ENCODE results near the gene WDR48.

The WDR48 gene

GRCh38 chr3:39103791-39104552 is 52.2 kb downstream of the WDR48 start:
- no peak for DNase-seq

DNA sequence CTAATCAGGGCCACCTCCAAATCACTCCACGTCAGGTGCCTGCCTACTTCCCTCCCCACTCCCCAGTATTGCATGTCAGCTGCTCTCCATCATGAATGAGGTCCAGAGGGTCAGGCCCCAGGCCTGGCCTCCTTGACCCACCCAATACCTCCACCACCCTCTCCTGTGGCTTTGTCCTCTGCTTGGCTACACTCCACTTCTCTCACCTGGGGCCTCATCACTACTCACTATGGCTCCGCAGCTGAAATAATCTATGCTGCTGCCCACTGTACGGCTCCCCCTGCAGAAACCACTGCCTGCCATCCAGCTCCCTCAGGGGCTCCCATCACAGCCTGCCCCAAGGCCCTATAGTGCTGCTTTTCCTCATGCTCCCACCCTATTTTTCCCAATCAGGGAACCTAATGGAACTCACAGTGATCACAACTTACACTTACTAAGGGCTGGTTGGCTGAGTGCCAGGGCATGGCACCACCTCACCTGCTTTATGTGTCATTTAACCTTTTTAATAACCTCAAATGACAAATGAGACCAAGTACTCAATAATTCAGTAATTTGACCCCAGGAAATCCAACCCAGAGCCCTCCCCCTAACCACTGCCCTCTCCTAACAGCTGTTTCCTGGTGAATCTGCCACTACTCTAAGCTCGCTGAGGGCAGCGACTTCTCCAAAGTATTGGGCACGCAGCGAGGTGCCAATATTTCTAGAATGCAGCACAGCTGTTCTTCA is 53.3 kb downstream of the WDR48 start:
- no peak for DNase-seq

DNA sequence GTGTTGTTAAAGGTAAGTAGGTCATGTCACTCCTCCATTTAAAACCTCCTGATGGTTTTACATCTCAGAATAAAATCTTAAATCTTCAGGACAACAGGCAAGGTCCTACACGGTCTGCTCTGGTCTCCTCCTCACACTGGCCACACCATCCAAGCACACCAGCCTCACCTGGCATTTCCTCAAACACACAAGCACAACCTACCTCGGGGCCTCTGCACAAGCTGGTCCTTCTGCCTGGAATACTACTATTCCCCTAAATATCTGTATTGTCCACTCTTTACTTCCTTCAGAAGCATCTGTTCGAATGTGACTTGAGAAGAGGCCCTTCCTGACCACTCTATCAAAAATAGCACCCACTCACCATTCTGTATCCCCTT is 53.9 kb downstream of the WDR48 start:
- no peak for DNase-seq

GRCh38 chr3:39106281-39106811 is 54.5 kb downstream of the WDR48 start:
- no peak for DNase-seq

DNA sequence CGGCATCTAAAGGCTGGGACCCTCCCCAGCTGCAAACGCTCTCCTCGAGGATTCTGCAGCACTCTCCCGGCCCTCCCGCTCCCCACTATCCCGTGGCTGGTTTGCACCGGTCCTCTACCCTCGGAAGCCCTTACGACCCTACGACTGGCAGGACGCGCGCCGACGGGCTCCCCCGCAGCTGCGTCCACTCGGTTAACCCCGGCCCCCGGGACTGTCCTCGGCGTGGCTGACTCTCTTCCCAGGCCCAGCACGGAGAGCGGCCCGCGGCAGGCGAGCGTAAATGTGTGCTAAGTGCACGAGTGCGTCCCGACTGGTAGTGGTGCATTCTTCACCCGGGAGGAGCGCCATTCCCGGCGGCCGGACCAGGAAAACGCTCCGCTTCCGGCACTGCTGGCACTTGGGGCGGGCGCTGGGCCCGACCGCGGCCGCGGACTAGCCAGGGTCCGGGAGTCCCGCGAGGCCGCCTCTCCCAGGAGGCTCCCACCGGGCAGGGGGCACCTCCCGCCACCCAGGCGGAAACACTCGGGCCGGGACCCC is 55.1 kb downstream of the WDR48 start:
- no peak for DNase-seq

GRCh38 chr3:39107388-39108199 is 55.8 kb downstream of the WDR48 start, which contains the start of the genes GORASP1 and TTC21A:
GORASP1 (minus strand) TSS chr3:39107627; CDS start chr3:39107541, 86 bp downstream.
TTC21A (plus strand) TSS chr3:39107680; CDS start chr3:39107838, 158 bp downstream.
- DNase-seq, result peak; percentile 66

DNA sequence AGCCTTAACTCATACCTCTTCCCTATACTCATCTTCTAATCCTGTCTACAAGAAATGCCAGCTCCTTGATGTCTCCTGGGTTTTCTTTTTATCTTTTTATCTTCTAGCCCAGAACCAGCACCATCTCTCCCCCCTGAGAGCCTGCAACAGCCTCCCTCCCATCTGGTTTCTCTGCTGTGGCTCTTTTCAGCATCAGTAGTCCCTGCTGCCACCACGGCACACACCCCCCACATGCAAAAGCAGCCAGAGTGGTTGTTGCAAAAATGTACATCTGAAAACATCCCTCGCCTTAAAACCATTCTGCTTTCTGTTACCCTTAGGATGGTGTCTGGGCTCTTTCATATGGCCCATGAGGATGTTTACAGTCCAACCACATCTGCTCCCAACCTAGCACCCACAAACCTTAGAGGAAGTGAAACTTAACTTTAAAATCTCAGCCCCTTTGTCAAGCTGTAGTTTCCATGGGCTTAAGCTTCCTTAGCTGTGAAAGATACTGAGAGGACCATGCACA is 56.4 kb downstream of the WDR48 start:
- DNase-seq, result no peak

GRCh38 chr3:39109086-39109485 is 57.3 kb downstream of the WDR48 start:
- no peak for DNase-seq

DNA sequence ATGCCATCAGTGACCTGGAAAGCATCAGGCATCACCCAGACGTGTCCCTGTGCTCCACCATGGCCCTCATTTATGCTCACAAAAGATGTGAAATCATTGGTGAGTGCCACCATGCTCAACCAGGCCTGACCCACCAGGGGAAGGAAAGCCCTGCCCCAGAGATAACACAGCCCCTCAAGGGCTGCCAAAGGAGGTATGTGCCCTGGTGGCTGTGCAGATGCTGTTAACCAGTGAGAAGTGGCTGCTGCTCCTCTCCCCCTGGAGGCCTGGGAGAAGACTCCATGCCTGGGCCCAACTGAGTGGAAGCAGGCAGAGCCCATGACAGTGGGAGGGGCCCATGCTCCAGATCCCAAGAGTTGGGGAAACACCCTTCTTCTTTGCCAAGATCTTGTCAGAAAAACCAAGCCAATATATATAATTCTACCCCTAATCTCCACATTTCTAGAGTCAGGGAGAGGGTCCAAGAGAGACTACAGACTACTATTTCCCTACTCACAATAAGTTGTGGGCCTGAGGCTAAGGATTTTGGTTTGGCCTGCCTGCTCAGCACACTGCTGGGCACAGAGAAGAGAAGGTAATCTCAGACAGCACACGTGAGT is 58.3 kb downstream of the WDR48 start:
- DNase-seq, result no peak

GRCh38 chr3:39112113-39112512 is 60.3 kb downstream of the WDR48 start:
- no peak for DNase-seq

GRCh38 chr3:39112535-39112934 is 60.7 kb downstream of the WDR48 start:
- DNase-seq, result no peak

DNA sequence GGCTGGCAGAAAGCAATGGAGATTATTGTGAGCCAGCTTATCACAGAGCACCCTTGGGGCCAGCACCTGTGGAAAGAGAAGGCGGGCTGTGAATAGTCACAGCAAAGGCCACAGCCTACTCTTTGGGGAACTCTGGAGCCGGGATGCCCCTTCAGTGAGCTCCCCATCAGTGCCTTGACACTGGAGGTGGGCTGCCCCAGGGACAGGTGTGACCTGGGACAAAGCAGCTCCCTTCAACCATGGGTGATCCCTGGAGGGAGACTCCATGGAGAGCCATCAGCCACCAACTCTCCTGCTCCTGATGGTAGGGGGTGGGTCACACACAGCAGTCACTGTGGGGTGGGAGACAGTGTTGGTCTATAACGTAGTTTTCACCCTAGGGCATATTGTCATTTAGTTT is 61.5 kb downstream of the WDR48 start:
- no peak for DNase-seq

DNA sequence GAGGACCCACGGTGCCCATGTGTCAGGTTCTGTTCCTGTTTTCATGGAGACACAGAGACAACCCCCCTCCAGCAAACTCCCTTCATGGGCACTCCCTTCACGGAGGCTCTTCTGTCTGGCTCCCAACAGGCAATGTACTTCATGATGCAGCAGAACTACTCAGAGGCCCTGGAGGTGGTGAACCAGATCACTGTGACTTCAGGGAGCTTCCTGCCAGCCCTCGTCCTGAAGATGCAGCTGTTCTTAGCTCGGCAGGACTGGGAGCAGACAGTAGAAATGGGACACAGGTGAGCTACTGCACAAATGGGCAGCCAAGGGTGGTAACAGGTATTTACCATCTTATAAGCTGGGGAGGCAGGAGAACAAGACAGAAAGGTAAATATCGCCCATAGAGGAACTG is 62.6 kb downstream of the WDR48 start:
- no peak for DNase-seq

- DNase-seq, result no peak
These were observed 64.1 kb downstream of the WDR48 start for GRCh38 chr3:39115870-39116269.

GRCh38 chr3:39118079-39118478 is 66.3 kb downstream of the WDR48 start:
- DNase-seq, result no peak

DNA sequence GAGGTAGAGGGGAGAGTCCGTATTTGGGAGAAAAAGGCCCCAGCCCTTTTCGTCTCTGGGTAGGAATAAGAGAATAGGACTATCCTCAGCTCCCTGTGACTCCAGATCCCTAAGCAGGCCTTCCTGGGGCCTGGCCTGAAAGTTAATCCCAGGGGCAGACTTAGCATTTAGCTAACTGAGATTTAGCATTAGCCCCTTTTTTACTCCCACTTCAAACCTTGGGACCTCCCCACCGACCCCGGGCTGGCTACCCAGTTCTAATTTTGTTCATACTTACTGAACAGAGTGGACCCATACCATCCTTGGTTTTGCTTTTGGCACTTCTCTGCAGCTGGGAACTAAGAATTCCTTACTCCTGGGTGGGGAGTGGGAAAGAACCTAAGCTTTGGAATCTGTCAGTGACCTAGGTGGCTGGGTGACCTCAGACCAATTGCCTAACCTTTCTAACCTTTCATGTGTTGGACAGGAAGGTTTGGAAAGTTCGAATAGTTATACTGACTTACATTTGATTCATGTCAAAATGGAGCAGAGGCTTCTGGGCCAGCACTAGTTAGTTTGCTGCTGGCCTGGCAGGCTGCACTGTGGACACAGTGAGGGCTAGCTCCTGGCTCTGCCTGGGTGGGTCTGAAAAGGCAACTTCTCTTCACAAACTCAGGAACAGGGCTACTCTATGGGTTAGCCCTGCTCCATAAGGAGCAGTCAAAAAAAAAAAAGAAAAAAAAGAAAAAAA is 67.3 kb downstream of the WDR48 start:
- DNase-seq, result no peak

DNA sequence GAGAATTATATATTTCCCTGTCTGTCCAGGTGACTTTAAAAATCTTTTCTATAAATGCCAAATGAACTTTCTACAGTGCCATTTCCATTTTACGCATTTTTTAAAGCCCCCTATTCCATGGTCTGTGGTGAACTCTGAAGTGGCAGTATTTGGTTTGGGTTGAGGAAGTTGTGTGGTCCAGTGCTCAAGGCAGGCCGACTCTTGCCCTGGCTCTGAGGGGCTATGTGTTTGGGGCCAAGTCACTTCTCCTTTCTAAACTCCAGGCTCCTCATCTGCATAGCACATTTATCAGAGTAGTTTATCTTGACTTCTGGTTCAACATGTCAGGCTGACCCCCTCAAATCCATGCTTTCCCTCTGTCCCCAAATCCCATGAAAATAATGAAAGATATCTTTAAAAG is 69.8 kb downstream of the WDR48 start:
- no peak for DNase-seq

DNA sequence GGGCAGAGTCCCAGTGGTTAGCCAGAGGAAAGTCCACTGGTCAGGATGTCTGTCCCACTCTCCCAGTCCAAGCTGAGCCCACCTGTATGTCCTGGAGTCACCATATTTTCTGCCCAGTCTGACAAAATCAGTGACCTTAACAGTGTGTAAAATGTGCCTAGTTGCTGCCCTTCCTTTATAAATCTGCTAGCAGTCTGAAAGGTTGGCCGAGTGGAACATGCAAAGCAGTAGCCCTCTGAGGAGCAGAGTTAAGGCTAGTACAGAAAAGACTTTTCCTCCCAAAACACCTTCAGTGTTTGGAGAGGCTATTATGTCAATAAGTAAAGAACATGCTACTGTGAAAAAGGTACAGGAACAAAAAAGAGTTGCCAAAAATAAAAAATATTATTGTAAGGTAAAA is 71.0 kb downstream of the WDR48 start:
- DNase-seq, result no peak

GRCh38 chr3:39124876-39125840 is 73.3 kb downstream of the WDR48 start:
- no peak for DNase-seq

- no peak for DNase-seq
These were observed 74.2 kb downstream of the WDR48 start for GRCh38 chr3:39125841-39126500.

Measured in NCI-H526 treated with DMSO at 0.1 percent for 48 hours (cell line).